Mucosa of descending colon (tissue), 3 donors: Measurements from ENCODE around the gene CDK10. TPM values are rescaled to one million over a fixed set of nuclear protein-coding genes. Genes with fewer than 3 reads are reported as not detected.
A peak's percentile ranks its signal among the peaks of the same experiment; 100 is the strongest.

Experiments
- ATAC-seq: fragments of 200-7000 bp; cut with Tn5 transposase; one replicate; pipeline ENCODE4 v1.9.1; 2020; ENCODE audit warnings: mild to moderate bottlenecking, moderate library complexity
- DNase-seq, 3 donors: peaks; one replicate each; pipeline ENCODE4 v3.0.0-alpha.2; 2020
- H3K36me3 ChIP-seq: fragments of 200-600 bp; one replicate; pipeline ENCODE4 v1.8.0; 2021; ENCODE audit warnings: low read depth, mild to moderate bottlenecking
- H3K4me1 ChIP-seq: fragments of 200-600 bp; one replicate; pipeline ENCODE4 v1.8.0; 2021; ENCODE audit warnings: low read depth, mild to moderate bottlenecking
- H3K4me3 ChIP-seq: fragments of 200-600 bp; one replicate; pipeline ENCODE4 v1.8.0; 2021; ENCODE audit warnings: mild to moderate bottlenecking
- H3K9me3 ChIP-seq: fragments of 200-600 bp; one replicate; pipeline ENCODE4 v1.8.0; 2021; ENCODE audit warnings: mild to moderate bottlenecking
- intact Hi-C, 2 donors: fragments of 100-400 bp; cut with DNase I in 1 of 2; cut with micrococcal nuclease in 1 of 2; formaldehyde crosslinking; loops; one replicate each; pipeline versions ENCODE4 v1.11.0 to v1.11.1; 2022; cut with DNase I, micrococcal nuclease
- total RNA-seq, 3 donors: library from RNA; stranded (reverse); fragmentation: NEBNext Ultra II Directional in 2 of 3; extraction: Animal tissue kit (Norgen Biotek cat#: 25700) in 2 of 3; gene quantifications; one replicate each; pipeline versions ENCODE4 v1.2.1 to v1.2.4, GENCODE V29; 2021 to 2023
- TF ChIP-seq, protein P1 (sequence below): fragments of 200-600 bp; IDR thresholded peaks from one replicate; pipeline ENCODE4 v1.8.0; 2022; ENCODE audit warnings: antibody characterized with exemption, mild to moderate bottlenecking
- donor health status: DM: no; HTN: no; CAD: no; lungs with moderate emphysema.
- donor health status: DM: no; HTN: no; CAD: no.
- donor health status: DM: no; HTN: yes; CAD: no.

CDK10 gene
- total RNA-seq, 3 donors from 2014 or later = 90.8 to 163 (median 94.5) TPM

DNA sequence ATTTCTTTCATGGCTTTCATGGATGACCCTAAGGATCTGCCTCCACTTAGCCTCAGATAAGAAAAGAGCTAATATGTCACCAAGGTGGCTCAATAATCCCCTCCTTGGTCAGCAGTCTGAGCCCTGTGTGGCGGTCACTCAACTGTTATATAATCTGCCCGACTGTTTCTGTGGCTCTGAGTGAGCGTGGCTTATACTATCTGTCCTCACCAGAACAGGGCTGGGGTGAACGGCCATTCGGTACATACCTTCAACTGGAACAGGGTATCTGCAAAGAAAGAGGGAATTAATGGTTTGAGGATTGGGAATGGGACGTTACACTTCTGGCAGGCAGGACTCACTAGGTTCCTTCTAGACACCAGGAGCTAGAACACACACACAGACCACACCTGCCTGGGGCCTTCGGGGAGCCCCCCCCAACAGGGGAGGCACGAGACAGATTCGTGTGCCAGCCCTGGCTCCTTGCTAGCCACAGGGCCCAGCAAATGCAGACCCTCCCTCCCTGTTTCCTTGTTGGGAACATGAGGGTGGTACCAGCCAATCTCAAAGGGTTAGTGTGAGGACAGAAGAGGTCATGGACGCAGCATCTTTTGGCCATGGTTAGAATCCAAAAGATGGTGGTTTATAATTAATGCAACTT is 32.7 kb upstream of the CDK10 start:
- no peak for DNase-seq
- no peak for ATAC-seq
- no peak overlapping the region for H3K4me3 ChIP-seq
- peaks cover 14% of the 10 kb centered on the region for H3K4me1 ChIP-seq
- TF ChIP-seq, protein P1, sequence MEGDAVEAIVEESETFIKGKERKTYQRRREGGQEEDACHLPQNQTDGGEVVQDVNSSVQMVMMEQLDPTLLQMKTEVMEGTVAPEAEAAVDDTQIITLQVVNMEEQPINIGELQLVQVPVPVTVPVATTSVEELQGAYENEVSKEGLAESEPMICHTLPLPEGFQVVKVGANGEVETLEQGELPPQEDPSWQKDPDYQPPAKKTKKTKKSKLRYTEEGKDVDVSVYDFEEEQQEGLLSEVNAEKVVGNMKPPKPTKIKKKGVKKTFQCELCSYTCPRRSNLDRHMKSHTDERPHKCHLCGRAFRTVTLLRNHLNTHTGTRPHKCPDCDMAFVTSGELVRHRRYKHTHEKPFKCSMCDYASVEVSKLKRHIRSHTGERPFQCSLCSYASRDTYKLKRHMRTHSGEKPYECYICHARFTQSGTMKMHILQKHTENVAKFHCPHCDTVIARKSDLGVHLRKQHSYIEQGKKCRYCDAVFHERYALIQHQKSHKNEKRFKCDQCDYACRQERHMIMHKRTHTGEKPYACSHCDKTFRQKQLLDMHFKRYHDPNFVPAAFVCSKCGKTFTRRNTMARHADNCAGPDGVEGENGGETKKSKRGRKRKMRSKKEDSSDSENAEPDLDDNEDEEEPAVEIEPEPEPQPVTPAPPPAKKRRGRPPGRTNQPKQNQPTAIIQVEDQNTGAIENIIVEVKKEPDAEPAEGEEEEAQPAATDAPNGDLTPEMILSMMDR = no peak
- no peaks in the 10 kb centered on the region for H3K36me3 ChIP-seq
- no peaks in the 10 kb centered on the region for H3K9me3 ChIP-seq
- intact Hi-C loops = no loop called here

DNA sequence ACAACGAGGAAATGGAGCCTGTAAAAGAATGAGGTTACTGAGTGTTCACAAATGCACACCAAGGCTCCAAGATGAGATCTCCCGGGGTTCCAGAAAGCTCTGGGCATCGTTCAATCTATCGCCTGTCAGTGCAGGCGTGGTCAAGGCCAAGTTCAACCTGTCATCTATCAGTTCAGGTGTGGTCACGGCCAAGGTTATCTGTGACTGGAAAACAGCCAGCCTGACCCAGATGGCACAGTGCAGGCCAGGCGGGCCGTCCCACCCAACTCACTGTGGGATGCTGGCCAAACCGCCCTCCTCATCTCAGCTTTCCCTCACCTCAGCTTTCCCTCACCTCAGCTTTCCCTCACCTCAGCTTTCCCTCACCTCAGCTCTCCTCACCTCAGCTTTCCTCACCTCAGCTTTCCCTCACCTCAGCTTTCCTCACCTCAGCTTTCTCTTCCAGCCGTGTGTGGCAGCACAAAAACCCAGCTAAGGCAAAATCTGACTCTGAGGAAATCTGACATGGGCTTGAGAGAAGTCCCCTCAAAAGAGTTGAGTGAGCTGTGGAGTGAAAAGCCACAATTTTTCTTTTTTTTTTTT is 31.3 kb upstream of the CDK10 start:
- TF ChIP-seq, protein P1 = no peak
- no peaks in the 10 kb centered on the region for H3K9me3 ChIP-seq
- no peaks in the 10 kb centered on the region for H3K36me3 ChIP-seq
- H3K4me3 ChIP-seq = no peak overlapping the region
- intact Hi-C loops = no loop called here
- no peak for ATAC-seq
- peak in 1 of 3 donors; percentile 26 for DNase-seq
- H3K4me1 ChIP-seq = peaks cover 16% of the 10 kb centered on the region

DNA sequence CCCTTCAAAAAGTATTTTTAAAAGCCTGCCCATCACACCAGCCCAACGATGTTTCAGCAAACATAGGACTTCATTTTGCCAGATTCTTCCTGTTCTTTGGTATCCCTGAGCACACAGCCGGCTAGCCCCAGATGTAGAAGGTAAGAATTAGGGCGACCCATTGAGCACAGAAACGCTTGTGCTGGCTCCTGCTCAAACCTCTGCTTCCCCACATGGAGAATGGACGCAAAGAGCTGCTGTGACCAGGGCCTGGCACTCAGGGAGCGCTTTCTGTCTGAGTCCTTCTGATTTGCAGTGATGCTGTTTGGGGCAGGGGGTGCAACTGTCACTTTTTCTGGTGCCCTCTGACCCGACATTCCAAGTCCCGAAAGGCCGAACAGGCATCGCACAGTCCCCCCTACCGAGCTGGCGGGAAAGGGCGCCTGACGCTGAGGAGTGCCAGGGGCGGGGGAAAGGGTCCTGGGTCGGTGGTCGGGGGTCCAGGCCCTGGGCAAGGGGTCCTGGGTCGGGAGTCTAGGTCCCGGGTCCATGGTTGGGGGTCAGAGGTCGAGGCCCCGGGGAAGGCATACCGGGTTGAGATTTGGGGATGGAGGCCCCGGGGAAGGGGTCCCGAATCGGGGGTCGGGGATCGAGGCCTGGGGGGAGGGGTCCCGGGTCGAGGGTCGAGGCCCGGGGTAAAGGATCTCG is 29.9 kb upstream of the CDK10 start:
- peak in 1 of 3 donors; percentile 52 for DNase-seq
- intact Hi-C loops = no loop called here
- H3K36me3 ChIP-seq = no peaks in the 10 kb centered on the region
- H3K4me3 ChIP-seq = peak overlapping the region; percentile 92
- H3K4me1 ChIP-seq = peaks cover 16% of the 10 kb centered on the region
- TF ChIP-seq, protein P1 = no peak
- H3K9me3 ChIP-seq = no peaks in the 10 kb centered on the region
- no peak for ATAC-seq

DNA sequence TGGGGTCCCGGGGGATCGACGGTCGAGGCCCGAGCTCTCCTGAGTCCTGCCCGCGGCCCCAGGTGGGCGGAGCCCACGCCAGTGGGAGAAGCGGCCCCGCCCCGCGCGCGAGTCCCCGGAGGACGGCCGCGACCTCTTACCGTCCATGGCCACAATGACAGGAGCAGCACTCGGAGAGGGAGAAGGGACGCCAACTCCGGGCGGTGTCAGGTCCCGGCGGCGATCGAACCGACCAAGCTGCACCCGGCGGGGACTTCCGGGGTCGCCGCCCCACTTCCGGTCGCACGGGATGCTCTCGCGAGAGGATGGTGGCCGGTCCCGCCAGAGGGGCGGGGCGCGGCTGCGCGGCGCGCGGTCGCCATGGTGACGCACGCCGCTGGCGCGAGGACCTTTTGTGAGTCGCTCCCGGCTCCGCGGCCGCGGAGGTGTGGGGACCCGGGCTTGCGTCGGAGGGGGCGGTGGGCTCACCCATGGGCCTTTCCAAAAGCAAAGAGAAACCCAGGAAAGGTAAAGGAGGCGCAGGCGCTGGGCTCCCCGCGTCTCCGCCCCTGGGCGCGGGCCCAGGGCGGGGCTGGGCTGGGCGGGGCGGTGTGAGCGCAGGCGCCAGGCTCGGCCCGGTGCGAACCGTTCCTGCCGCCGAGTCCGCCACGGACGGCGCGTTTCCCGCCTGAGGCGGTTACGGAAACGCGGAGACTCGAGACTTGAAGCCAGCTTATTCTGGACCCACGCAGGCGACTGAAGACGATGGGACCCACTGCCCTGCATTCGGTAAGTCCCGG is 28.9 kb upstream of the CDK10 start, which contains the start of the genes CHMP1A and SPATA33:
TSS of gene CHMP1A (minus strand) at position 267 of the 779 bp plus-strand sequence. CDS start at position 147, 120 bp downstream.
TSS of gene SPATA33 (plus strand) at position 395 of the 779 bp plus-strand sequence. CDS start at position 471, 76 bp downstream.
- Histone ChIP-seq H3K9me3 (no peaks in the 10 kb centered on the region), H3K36me3 (no peaks in the 10 kb centered on the region), H3K4me3 (peak within 1 kb of the TSS; percentile 92), H3K4me1 (peaks cover 16% of the 10 kb centered on the region)
- peak; percentile 97 for ATAC-seq
- DNase-seq = peak; percentile 90 to 95 (median 93)
- intact Hi-C loops = no loop called here
- TF ChIP-seq, protein P1 = no peak

DNA sequence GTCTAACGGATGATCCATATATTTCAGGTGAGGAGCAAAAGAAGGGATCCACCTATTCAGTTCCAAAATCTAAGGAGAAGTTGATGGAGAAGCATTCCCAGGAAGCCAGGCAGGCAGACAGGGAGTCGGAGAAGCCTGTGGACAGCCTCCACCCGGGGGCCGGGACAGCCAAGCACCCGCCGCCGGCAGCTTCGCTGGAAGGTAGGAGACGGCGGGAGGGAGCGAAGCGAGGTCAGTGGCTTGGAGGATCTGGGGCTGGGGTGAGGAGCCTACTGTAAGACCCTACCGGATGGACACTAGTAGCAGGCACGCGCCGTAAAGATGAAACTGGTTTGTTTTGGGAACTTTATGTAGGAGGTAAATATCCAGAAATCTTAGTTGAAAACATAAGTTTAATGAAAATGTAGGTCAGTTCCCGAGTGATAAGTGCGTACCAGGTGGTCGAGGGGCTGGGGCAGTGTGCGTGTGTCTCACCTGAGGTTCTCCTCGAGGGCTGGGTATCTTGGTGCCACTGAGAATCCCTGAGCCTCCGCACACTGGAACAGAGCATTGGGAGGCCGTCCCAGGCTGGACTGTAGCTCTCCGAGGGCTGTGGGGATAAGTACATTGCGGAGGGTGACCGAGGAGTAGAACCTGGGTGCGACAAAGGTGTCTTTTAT is 28.1 kb upstream of the CDK10 start:
- peak; percentile 34 for ATAC-seq
- intact Hi-C loops = no loop called here
- Histone ChIP-seq H3K9me3 (no peaks in the 10 kb centered on the region), H3K4me1 (peaks cover 16% of the 10 kb centered on the region), H3K4me3 (peak overlapping the region; percentile 92), H3K36me3 (no peaks in the 10 kb centered on the region)
- TF ChIP-seq, protein P1 = no peak
- peak in 2 of 3 donors; percentile 34 to 56 for DNase-seq
